Testis (tissue), 3 donors: ENCODE results near the gene POGZ. TPM values are rescaled to one million over a fixed set of nuclear protein-coding genes. Genes with fewer than 3 reads are reported as not detected.
A peak's percentile ranks its signal among the peaks of the same experiment; 100 is the strongest.
"Not testable (repeated sequence)": the region's sequence is repeated elsewhere in the genome, so short reads cannot be mapped to it uniquely, and the experiment has no call there.

Source experiments
- DNase-seq: peaks from one replicate; pipeline ENCODE4 v3.0.0-alpha.2; 2019
- H3K27ac ChIP-seq, 2 donors: fragments of 200-600 bp; sonication (generic); one replicate each; pipeline ENCODE4 v1.5.1; 2019
- H3K27me3 ChIP-seq: fragments of 200-600 bp; sonication (generic); one replicate; pipeline ENCODE4 v1.5.1; 2019
- H3K36me3 ChIP-seq: fragments of 200-600 bp; sonication (generic); one replicate; pipeline ENCODE4 v1.5.1; 2017; ENCODE audit warnings: low read depth; ENCODE audit errors: missing control alignments
- H3K4me1 ChIP-seq: fragments of 200-600 bp; sonication (generic); one replicate; pipeline ENCODE4 v1.5.1; 2019
- H3K4me3 ChIP-seq, 2 donors: fragments of 200-600 bp; sonication (generic); one replicate each; pipeline ENCODE4 v1.5.1; 2017 to 2019
- H3K9me3 ChIP-seq: fragments of 200-600 bp; sonication (generic); one replicate; pipeline ENCODE4 v1.5.1; 2017
- CTCF ChIP-seq, 3 experiments: fragments of 450-650 bp in 2 of 3; fragments of 200-600 bp in 1 of 3; sonication (generic) in 1 of 3; IDR thresholded peaks; one replicate each; pipeline ENCODE4 v1.5.1; 2016 to 2019; ENCODE audit warnings: antibody characterized with exemption in 3 of 3, mild to moderate bottlenecking in 2 of 3, moderate library complexity in 1 of 3
- POLR2A ChIP-seq: fragments of 450-650 bp; IDR thresholded peaks from one replicate; pipeline ENCODE4 v1.6.1; 2017; ENCODE audit warnings: antibody characterized with exemption, mild to moderate bottlenecking, moderate library complexity
- WGBS, 2 donors: methylation state at CpG; one replicate each; pipeline ENCODE4 v1.1.5; 2018; 5-methylcytosine and 5-hydroxymethylcytosine counted together
- intact Hi-C: fragments of 100-400 bp; cut with DNase I; formaldehyde crosslinking; loops from one replicate; pipeline ENCODE4 v1.15.1; 2023; ENCODE audit warnings: low total_unique reads
- polyA plus RNA-seq: library from polyadenylated mRNA; stranded (reverse); fragments of 350-450 nt; fragmentation: Illumina TruSeq; extraction: RNeasy Lipid Tissue Mini Kit (QIAGEN cat#74804); gene quantifications from one replicate; pipeline ENCODE4 v1.2.3, GENCODE V29; 2014; ENCODE audit warnings: low read depth, low replicate concordance; ENCODE audit not compliant: insufficient read depth
- total RNA-seq, 2 donors: library from RNA; depleted of rRNA; stranded (reverse); fragments of >200 nt; gene quantifications; one replicate each; pipeline ENCODE4 v1.2.3, GENCODE V29; 2016

Gene POGZ
- total and polyA plus RNA-seq, 3 donors from 2014 or later = 84.3 to 137 (median 131) TPM

- no peaks in the 10 kb centered on the region for H3K9me3 ChIP-seq
- TF ChIP-seq POLR2A = no peak
- TF ChIP-seq CTCF (IDR thresholded peaks at IDR 0.05) = no peak
- H3K27me3 ChIP-seq = no peaks in the 10 kb centered on the region
- H3K27ac ChIP-seq = no peak overlapping the region
- intact Hi-C loops = no loop called here
- peaks cover 6% of the 10 kb centered on the region for H3K4me1 ChIP-seq
- H3K36me3 ChIP-seq = no peaks in the 10 kb centered on the region
- DNase-seq = no peak
- 80 to 86% methylated on average over 13 of the region's 13 CpGs for WGBS, 2 donors
- H3K4me3 ChIP-seq = no peak overlapping the region
These were observed 58.0 kb downstream of the POGZ start for GRCh38 chr1:151401125-151401788.

- 0% methylated on average over 55 to 63 of the region's 63 CpGs for WGBS, 2 donors
- peak; percentile 94 for DNase-seq
- H3K4me3 ChIP-seq = peak within 1 kb of the TSS; percentile 78 to 79
- H3K9me3 ChIP-seq = no peaks in the 10 kb centered on the region
- no peaks in the 10 kb centered on the region for H3K36me3 ChIP-seq
- peak within 1 kb of the TSS; percentile 63 to 88 for H3K27ac ChIP-seq
- intact Hi-C loops = no loop called here
- peaks cover 6% of the 10 kb centered on the region for H3K4me1 ChIP-seq
- no peaks in the 10 kb centered on the region for H3K27me3 ChIP-seq
- peak in 2 of 3 experiments; percentile 17 to 29 for TF ChIP-seq CTCF (IDR thresholded peaks at IDR 0.05)
- TF ChIP-seq POLR2A = no peak
These were observed 59.7 kb downstream of the POGZ start, which contains the start of gene PSMB4 for GRCh38 chr1:151399324-151400171. TSS of gene PSMB4 (plus strand) at chr1:151399573. CDS start at chr1:151399588, 15 bp downstream.

- H3K36me3 ChIP-seq, H3K27me3 ChIP-seq, H3K4me1 ChIP-seq, intact Hi-C loops, H3K9me3 ChIP-seq, H3K27ac ChIP-seq, DNase-seq, H3K4me3 ChIP-seq: not testable (repeated sequence)
- WGBS, 2 donors = 80 to 85% methylated on average over 5 of the region's 5 CpGs
These were observed 63.0 kb downstream of the POGZ start for GRCh38 chr1:151396265-151396664.

GRCh38 chr1:151393583-151393982, 65.7 kb downstream of the POGZ start:
- no peak overlapping the region for H3K27ac ChIP-seq
- H3K27me3 ChIP-seq = no peaks in the 10 kb centered on the region
- TF ChIP-seq CTCF (IDR thresholded peaks at IDR 0.05) (no peak), POLR2A (no peak)
- DNase-seq = no peak
- H3K36me3 ChIP-seq = no peaks in the 10 kb centered on the region
- H3K4me3 ChIP-seq = no peak overlapping the region
- intact Hi-C loops = no loop called here
- no peaks in the 10 kb centered on the region for H3K4me1 ChIP-seq
- no peaks in the 10 kb centered on the region for H3K9me3 ChIP-seq

- 84 to 85% methylated on average over 3 of the region's 3 CpGs for WGBS, 2 donors
- Histone ChIP-seq H3K9me3 (no peaks in the 10 kb centered on the region), H3K4me3 (no peak overlapping the region), H3K4me1 (no peaks in the 10 kb centered on the region), H3K36me3 (no peaks in the 10 kb centered on the region), H3K27me3 (no peaks in the 10 kb centered on the region), H3K27ac (no peak overlapping the region)
- intact Hi-C loops = no loop called here
- TF ChIP-seq CTCF (IDR thresholded peaks at IDR 0.05) (no peak), POLR2A (no peak)
- no peak for DNase-seq
These were observed 68.2 kb downstream of the POGZ start for GRCh38 chr1:151391079-151391563.

GRCh38 chr1:151390221-151391078, 68.8 kb downstream of the POGZ start:
- H3K27ac ChIP-seq, H3K4me3 ChIP-seq, H3K36me3 ChIP-seq, intact Hi-C loops, H3K9me3 ChIP-seq, H3K27me3 ChIP-seq, H3K4me1 ChIP-seq, DNase-seq: not testable (repeated sequence)
- WGBS, 2 donors = 86 to 93% methylated on average over 22 of the region's 22 CpGs
